ENCODE data around the gene CLN5. TPM values are rescaled to one million over a fixed set of nuclear protein-coding genes. Genes with fewer than 3 reads are reported as not detected.
"Not testable (repeated sequence)": the region's sequence is repeated elsewhere in the genome, so short reads cannot be mapped to it uniquely, and the experiment has no call there.

CLN5 gene
- total RNA-seq, 2 donors from 2014 or later: 14.0 to 16.4 TPM

DNA sequence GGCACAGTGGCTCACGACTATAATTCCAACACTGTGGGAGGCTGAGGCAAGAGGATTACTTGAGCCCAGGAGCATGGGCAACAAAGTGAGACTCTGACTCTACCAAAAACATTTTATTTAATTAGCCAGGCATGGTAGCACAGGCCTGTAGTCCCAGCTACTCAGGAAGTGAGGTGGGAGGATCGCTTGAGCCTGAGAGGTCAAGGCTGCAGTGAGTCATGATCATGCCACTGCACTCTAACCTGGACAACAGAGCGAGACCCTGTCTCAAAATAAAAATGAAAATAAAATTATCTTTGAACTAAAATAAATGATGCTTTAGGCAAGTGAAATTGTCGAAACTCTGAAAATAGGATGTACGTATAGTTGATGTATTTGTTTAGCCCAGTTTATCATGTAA lies 8.2 kb upstream of the CLN5 start:
- Mint-ChIP-seq H3K4me1 (ENCODE audit: low read depth) (peaks cover 4% of the 10 kb centered on the region), H3K27me3 (ENCODE audit: low read depth) (peaks cover 39% of the 10 kb centered on the region), H3K9me3 (no peaks in the 10 kb centered on the region), H3K36me3 (ENCODE audit: insufficient read depth in 2 of 2) (no peaks in the 10 kb centered on the region), H3K27ac (no peak overlapping the region), H3K4me3 (no peak overlapping the region)
- ATAC-seq (replicated peaks in 1 of 2): no peak
- DNase-seq: no peak

DNA sequence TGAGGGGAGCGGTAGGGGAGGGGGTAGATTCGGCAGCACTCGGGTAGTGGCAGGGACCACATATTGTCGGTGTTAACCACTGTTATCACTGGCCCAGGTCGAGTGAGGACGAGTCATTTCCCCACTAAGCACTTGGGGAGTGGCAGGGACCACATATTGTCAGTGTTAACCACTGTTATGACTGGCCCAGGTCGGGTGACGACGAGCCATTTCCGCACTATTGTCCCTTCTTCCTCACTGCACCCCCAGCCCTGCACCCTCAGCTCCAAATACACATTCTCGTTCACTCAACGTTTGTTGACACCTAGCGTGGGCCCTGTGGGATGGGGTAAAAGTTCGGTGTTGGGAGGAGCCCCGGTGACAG lies 467 bp upstream of the CLN5 start:
- DNase-seq (peak; percentile 80 to 86), ATAC-seq (replicated peaks in 1 of 2) (peak; percentile 83 to 84)
- peak overlapping the region; percentile 97 to 98 for H3K4me3 Mint-ChIP-seq
- H3K27ac Mint-ChIP-seq: peak overlapping the region; percentile 96
- no peaks in the 10 kb centered on the region for H3K9me3 Mint-ChIP-seq
- H3K27me3 Mint-ChIP-seq (ENCODE audit: low read depth): no peaks in the 10 kb centered on the region
- peaks cover 2 to 9% of the 10 kb centered on the region in 2 donors for H3K36me3 Mint-ChIP-seq (ENCODE audit: insufficient read depth in 2 of 2)
- peaks cover 32% of the 10 kb centered on the region for H3K4me1 Mint-ChIP-seq (ENCODE audit: low read depth)

DNA sequence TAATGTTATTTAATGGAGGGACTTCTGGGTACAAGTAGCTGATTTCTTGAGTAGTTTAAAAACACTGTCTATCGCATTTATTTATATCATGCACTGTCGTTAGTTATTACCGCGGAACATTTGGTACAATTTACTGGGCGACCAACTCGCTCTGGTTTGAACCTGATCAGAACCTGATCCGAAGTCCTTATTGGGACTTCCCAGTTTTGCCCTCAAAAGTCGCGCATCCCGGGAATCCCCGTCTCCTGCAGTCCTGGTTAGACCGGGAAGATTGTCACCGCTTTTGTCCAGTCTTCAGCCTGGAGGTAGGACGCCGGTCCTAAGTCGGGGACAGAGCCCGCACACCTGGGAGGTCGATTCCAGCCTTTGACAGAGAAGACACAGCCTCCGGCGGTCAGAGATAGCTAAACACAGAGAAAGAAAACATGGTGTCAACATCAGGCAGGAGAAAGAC lies 694 bp downstream of the CLN5 start:
- Mint-ChIP-seq H3K4me1 (ENCODE audit: low read depth) (peaks cover 32% of the 10 kb centered on the region), H3K36me3 (ENCODE audit: insufficient read depth in 2 of 2) (peaks cover 2 to 18% of the 10 kb centered on the region in 2 donors), H3K9me3 (no peaks in the 10 kb centered on the region), H3K4me3 (peak overlapping the region; percentile 97 to 98), H3K27ac (peak overlapping the region; percentile 92), H3K27me3 (ENCODE audit: low read depth) (no peaks in the 10 kb centered on the region)
- DNase-seq (peak; percentile 10 to 12), ATAC-seq (replicated peaks in 1 of 2) (no peak)

DNA sequence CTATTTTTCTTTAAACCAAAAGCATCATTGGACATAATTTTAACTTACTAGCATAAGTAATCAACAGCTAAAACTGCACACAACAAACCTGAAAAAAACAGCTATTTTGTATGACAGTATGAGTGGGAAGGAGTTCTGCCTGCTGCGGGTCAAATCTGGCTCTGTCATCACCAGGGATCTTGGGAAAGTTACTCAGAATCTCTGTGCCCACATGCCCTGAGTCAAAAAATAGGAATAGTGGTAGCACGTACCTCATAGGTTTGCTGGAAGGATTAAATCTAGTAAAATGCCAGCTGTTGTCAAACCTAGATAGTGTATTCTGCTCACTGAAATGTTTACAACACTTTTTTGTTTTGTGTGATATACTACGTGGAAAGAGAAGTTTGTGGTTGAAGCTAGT lies 1.1 kb downstream of the CLN5 start:
- H3K4me1 Mint-ChIP-seq (ENCODE audit: low read depth): peaks cover 34% of the 10 kb centered on the region
- ATAC-seq (replicated peaks in 1 of 2) (no peak), DNase-seq (no peak)
- H3K27ac Mint-ChIP-seq: peak overlapping the region; percentile 92
- peak overlapping the region; percentile 97 to 98 for H3K4me3 Mint-ChIP-seq
- peaks cover 2 to 19% of the 10 kb centered on the region in 2 donors for H3K36me3 Mint-ChIP-seq (ENCODE audit: insufficient read depth in 2 of 2)
- no peaks in the 10 kb centered on the region for H3K27me3 Mint-ChIP-seq (ENCODE audit: low read depth)
- no peaks in the 10 kb centered on the region for H3K9me3 Mint-ChIP-seq

DNA sequence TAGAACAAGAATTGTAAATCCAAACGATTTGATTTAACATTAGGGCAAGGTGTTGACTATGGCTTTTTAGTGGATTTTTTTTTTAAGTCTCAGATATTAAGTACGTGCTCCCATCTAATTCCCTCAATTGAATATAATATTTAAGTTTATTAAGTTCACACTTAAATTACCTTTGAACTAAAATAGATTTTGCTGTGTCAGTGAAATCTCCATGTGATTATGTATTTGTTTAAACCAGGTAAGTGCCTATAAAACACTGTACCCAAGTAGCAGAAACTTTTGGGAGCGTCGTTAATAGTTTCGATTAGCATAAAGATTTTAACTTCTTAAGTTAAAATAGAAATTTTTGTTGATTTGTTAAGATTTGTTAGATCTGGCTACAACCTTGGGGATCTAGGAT lies 1.6 kb downstream of the CLN5 start:
- peaks cover 2 to 19% of the 10 kb centered on the region in 2 donors for H3K36me3 Mint-ChIP-seq (ENCODE audit: insufficient read depth in 2 of 2)
- no peaks in the 10 kb centered on the region for H3K9me3 Mint-ChIP-seq
- no peak for ATAC-seq (replicated peaks in 1 of 2)
- H3K4me3 Mint-ChIP-seq: peak overlapping the region; percentile 97 to 98
- peak overlapping the region; percentile 92 for H3K27ac Mint-ChIP-seq
- DNase-seq: no peak
- no peaks in the 10 kb centered on the region for H3K27me3 Mint-ChIP-seq (ENCODE audit: low read depth)
- peaks cover 36% of the 10 kb centered on the region for H3K4me1 Mint-ChIP-seq (ENCODE audit: low read depth)

DNA sequence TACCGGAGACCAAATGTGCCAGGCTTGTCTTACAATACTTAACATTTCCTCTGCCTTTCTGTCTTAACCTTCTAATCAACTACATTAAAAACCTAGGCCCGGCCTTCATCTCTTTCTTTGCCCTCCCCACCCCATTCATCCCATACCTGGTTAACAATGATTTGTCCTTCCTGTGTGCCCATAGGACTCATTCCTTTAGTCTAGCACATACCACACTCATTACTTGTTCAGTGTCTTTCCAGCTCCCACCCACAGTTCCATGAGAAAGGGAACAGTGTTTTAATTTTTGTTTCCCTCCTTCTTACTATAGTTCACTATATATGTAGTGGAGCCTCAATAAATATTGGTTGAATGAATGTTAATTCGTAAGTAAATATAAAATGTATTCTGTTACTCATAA lies 2.4 kb downstream of the CLN5 start:
- peak overlapping the region; percentile 3 for H3K27ac Mint-ChIP-seq
- no peaks in the 10 kb centered on the region for H3K9me3 Mint-ChIP-seq
- H3K36me3 Mint-ChIP-seq (ENCODE audit: insufficient read depth in 2 of 2): peaks cover 2 to 19% of the 10 kb centered on the region in 2 donors
- no peak for ATAC-seq (replicated peaks in 1 of 2)
- H3K27me3 Mint-ChIP-seq (ENCODE audit: low read depth): no peaks in the 10 kb centered on the region
- peak overlapping the region; percentile 64 to 98 for H3K4me3 Mint-ChIP-seq
- DNase-seq: no peak
- H3K4me1 Mint-ChIP-seq (ENCODE audit: low read depth): peaks cover 36% of the 10 kb centered on the region

DNA sequence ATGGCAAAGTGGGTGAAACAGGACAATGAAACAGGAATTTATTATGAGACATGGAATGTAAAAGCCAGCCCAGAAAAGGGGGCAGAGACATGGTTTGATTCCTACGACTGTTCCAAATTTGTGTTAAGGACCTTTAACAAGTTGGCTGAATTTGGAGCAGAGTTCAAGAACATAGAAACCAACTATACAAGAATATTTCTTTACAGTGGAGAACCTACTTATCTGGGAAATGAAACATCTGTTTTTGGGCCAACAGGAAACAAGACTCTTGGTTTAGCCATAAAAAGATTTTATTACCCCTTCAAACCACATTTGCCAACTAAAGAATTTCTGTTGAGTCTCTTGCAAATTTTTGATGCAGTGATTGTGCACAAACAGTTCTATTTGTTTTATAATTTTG lies 8.6 kb downstream of the CLN5 start:
- no peaks in the 10 kb centered on the region for H3K27me3 Mint-ChIP-seq (ENCODE audit: low read depth)
- H3K4me1 Mint-ChIP-seq (ENCODE audit: low read depth): peaks cover 31% of the 10 kb centered on the region
- H3K4me3 Mint-ChIP-seq: no peak overlapping the region
- DNase-seq (no peak), ATAC-seq (replicated peaks in 1 of 2) (no peak)
- no peak overlapping the region for H3K27ac Mint-ChIP-seq
- H3K36me3 Mint-ChIP-seq (ENCODE audit: insufficient read depth in 2 of 2): peaks cover 0 to 24% of the 10 kb centered on the region in 2 donors
- H3K9me3 Mint-ChIP-seq: no peaks in the 10 kb centered on the region

DNA sequence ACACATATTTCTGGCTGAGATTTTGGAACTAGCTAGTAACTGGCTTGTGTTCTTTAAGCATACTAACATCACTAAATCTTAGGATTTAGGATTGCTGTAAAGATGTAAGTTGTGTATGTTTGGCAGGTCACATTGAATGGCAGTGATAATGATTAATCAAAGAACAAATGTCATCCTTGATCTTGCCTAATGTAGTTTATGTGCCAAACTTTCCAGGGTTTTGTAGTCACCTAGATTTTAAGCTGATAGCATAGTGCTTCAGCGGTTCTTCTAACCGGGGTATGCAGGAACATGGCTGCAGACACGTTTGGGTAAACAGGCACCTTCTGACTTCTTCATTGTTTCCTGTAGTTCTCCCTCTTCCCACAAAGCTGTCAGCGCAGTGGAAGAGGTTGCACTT lies 9.7 kb downstream of the CLN5 start:
- no peak for DNase-seq
- ATAC-seq (replicated peaks in 1 of 2): no peak
- peak overlapping the region; percentile 66 for H3K27ac Mint-ChIP-seq
- no peaks in the 10 kb centered on the region for H3K9me3 Mint-ChIP-seq
- peaks cover 0 to 18% of the 10 kb centered on the region in 2 donors for H3K36me3 Mint-ChIP-seq (ENCODE audit: insufficient read depth in 2 of 2)
- peaks cover 33% of the 10 kb centered on the region for H3K4me1 Mint-ChIP-seq (ENCODE audit: low read depth)
- H3K27me3 Mint-ChIP-seq (ENCODE audit: low read depth): no peaks in the 10 kb centered on the region
- no peak overlapping the region for H3K4me3 Mint-ChIP-seq

DNA sequence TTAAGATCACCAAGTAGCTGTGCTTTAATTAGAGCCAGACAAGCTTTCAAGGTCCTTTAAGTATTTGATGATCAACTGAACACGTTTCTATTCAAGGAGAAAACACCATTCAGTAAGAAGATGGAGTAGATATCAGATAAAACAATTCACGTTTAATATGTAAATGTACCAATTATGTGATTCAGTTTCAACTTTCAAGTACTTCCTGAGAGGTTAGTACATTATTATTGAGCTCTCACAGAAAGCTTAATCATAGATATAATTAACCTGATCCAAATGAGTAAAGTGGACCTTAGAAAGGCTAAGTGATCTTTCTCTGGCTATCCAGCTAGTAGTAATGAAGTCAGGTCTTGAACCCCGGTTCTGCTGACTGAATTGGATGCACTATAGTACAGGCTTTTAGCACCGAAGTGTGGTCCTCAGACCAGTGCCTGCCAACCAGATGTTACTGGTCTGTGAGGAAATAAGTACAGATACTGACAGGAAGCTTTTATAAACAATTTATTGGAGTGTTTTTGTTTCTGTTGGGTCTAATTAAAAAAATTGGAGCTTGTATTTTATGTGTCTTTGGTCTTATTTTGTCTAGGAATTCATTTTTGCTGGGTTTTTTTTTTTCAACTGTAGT lies 10.2 kb downstream of the CLN5 start:
- H3K36me3 Mint-ChIP-seq (ENCODE audit: insufficient read depth in 2 of 2): peaks cover under 1 to 15% of the 10 kb centered on the region in 2 donors
- no peaks in the 10 kb centered on the region for H3K9me3 Mint-ChIP-seq
- H3K27me3 Mint-ChIP-seq (ENCODE audit: low read depth): no peaks in the 10 kb centered on the region
- ATAC-seq (replicated peaks in 1 of 2) (no peak), DNase-seq (no peak)
- no peak overlapping the region for H3K4me3 Mint-ChIP-seq
- peak overlapping the region; percentile 66 for H3K27ac Mint-ChIP-seq
- peaks cover 33% of the 10 kb centered on the region for H3K4me1 Mint-ChIP-seq (ENCODE audit: low read depth)

DNA sequence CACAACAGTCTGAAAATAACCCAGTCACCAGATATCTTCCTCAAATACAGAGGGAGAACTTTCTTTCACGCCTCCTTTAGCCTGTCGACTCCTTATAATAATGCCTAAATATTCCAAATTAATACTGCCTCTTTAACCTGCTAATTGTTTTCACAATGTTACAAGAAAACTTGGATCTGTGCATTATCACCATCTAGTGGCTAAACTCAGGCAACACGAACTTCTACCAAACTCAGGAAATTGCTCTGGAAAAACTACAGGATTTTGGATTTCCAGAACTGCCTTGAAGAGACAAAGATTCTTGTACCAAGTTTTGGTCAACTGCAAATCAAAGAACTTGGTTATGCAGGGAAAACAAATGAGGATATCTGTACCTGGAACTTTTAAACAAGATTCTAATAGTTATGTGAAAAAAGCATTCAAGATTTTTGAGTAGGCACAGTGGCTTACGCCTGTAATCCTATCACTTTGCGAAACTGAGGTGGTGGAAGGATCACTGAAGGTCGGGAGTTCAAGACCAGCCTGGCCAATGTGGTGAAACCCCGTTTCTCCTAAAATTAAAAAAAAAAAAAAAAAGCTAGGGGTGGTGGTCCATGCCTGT lies 10.8 kb downstream of the CLN5 start:
- DNase-seq (no peak), ATAC-seq (replicated peaks in 1 of 2) (peak in 1 of 2 donors; percentile 32)
- Mint-ChIP-seq H3K36me3 (ENCODE audit: insufficient read depth in 2 of 2) (peaks cover 2 to 14% of the 10 kb centered on the region in 2 donors), H3K4me1 (ENCODE audit: low read depth) (peaks cover 33% of the 10 kb centered on the region), H3K9me3 (no peaks in the 10 kb centered on the region), H3K27me3 (ENCODE audit: low read depth) (no peaks in the 10 kb centered on the region), H3K4me3 (no peak overlapping the region), H3K27ac (peak overlapping the region; percentile 43)

DNA sequence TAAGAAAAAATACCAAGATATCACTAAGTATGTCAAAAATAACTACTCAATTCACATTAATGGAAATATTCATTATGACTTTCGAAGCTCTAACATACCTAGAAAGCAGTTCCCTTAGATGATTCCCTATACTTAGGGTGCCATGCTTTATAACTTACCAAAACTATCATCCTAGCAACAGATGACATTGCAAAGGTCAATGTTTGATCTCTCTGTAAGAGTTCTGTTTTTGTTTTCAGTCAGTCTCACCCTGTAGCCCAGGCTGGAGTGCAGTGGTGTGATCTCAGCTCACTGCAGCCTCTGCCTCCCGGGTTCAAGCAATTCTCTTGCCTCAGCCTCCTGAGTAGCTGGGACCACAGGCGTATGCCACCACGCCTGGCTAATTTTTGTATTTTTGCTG lies 16.5 kb downstream of the CLN5 start:
- Mint-ChIP-seq H3K4me1 (ENCODE audit: low read depth) (peaks cover 32% of the 10 kb centered on the region), H3K36me3 (ENCODE audit: insufficient read depth in 2 of 2) (peaks cover 7 to 23% of the 10 kb centered on the region in 2 donors)
- H3K9me3 Mint-ChIP-seq; H3K4me3 Mint-ChIP-seq; DNase-seq; H3K27ac Mint-ChIP-seq; H3K27me3 Mint-ChIP-seq (ENCODE audit: low read depth): not testable (repeated sequence)
- peak; percentile 47 to 62 for ATAC-seq (replicated peaks in 1 of 2)

DNA sequence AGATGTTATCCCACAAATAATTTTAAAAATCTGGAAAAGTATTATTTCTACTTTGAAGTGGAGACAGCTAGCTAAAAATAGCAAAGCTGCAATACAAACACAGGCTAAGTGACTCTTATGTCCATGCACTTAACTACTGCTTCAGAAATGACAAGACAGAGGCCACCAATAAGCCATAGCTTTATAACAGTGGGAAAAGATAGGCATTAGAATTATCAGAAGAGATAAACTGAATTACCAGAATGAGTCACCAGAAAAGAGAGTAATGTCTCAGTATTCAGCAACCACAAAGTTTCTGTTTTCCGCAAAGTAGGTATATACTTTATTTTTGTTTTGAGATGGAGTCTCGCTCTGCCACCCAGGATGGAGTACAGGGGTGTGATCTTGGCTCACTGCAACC lies 17.1 kb downstream of the CLN5 start:
- Mint-ChIP-seq H3K4me1 (ENCODE audit: low read depth) (peaks cover 30% of the 10 kb centered on the region), H3K4me3 (peak overlapping the region in 1 of 2 donors; percentile 57), H3K36me3 (ENCODE audit: insufficient read depth in 2 of 2) (peaks cover 12 to 30% of the 10 kb centered on the region in 2 donors), H3K9me3 (no peaks in the 10 kb centered on the region), H3K27ac (peak overlapping the region; percentile 42), H3K27me3 (ENCODE audit: low read depth) (no peaks in the 10 kb centered on the region)
- ATAC-seq (replicated peaks in 1 of 2): peak; percentile 86 to 89
- no peak for DNase-seq

DNA sequence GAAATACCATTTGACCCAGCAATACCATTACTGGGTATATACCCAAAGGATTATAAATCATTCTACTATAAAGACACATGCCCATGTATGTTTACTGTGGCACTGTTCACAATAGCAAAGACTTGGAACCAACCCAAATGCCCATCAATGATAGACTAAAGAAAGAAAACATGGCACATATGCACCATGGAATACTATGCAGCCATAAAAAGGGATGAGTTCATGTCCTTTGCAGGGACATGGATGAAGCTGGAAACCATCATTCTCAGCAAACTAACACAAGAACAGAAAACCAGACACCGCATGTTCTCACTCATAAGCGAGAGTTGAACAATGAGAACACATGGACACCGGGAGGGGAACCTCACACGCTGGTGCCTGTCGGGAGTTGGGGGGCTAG lies 17.8 kb downstream of the CLN5 start:
- not testable (repeated sequence) for H3K9me3 Mint-ChIP-seq; H3K27ac Mint-ChIP-seq; H3K4me3 Mint-ChIP-seq; ATAC-seq (replicated peaks in 1 of 2); DNase-seq; H3K27me3 Mint-ChIP-seq (ENCODE audit: low read depth)
- Mint-ChIP-seq H3K4me1 (ENCODE audit: low read depth) (peaks cover 37% of the 10 kb centered on the region), H3K36me3 (ENCODE audit: insufficient read depth in 2 of 2) (peaks cover 16 to 35% of the 10 kb centered on the region in 2 donors)

Data from activated T-cell treated with anti-CD3 and anti-CD28 coated beads, Interleukin-2, amount 50 U/mL, for 72 hours (primary cell).